ENCODE measurements around the gene MBOAT7. TPM values are rescaled to one million over a fixed set of nuclear protein-coding genes. Genes with fewer than 3 reads are reported as not detected.

MBOAT7 gene
- total and polyA plus RNA-seq, 2 of the 8 experiments (the other 6 are each of a cell fraction or from before 2014, with no cell fraction given) = 85.5 to 90.9 TPM

- TF ChIP-seq ATF2 (IDR thresholded peaks at IDR 0.05; ENCODE audit: low read length) = no peak
- TF ChIP-seq JUND (IDR thresholded peaks at IDR 0.05; ENCODE audit: low read length) = no peak
These were observed 40.2 kb downstream of the MBOAT7 start (continued) for GRCh38 chr19:54149021-54149812.
